ENCODE data around the gene THAP5.

The THAP5 gene

GRCh38 chr7:108535744-108536143 is 33.8 kb downstream of the THAP5 start:
- TF ChIP-seq, protein P1, sequence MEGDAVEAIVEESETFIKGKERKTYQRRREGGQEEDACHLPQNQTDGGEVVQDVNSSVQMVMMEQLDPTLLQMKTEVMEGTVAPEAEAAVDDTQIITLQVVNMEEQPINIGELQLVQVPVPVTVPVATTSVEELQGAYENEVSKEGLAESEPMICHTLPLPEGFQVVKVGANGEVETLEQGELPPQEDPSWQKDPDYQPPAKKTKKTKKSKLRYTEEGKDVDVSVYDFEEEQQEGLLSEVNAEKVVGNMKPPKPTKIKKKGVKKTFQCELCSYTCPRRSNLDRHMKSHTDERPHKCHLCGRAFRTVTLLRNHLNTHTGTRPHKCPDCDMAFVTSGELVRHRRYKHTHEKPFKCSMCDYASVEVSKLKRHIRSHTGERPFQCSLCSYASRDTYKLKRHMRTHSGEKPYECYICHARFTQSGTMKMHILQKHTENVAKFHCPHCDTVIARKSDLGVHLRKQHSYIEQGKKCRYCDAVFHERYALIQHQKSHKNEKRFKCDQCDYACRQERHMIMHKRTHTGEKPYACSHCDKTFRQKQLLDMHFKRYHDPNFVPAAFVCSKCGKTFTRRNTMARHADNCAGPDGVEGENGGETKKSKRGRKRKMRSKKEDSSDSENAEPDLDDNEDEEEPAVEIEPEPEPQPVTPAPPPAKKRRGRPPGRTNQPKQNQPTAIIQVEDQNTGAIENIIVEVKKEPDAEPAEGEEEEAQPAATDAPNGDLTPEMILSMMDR (IDR thresholded peaks at IDR 0.05), result no peak

DNA sequence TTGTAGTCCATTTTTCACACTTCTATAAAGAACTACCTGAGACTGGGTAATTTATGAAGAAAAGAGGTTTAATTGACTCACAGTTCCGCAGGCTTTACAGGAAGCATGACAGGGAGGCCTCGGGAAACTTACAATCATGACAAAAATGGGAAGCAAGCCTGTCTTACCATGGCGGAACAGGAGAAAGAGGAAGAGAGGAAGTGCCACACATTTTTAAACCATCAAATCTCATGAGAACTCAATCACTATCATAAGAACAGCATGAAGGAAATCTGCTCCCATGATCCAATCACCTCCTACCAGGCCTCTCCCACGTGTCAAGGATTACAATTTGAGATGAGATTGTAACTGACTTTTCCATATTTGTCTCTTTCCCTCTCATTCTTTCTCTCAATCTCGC is 34.2 kb downstream of the THAP5 start:
- TF ChIP-seq, protein P1 (IDR thresholded peaks at IDR 0.05), result no peak

- TF ChIP-seq, protein P1 (IDR thresholded peaks at IDR 0.05), result no peak
These were observed 35.8 kb downstream of the THAP5 start for GRCh38 chr7:108533712-108534111.

GRCh38 chr7:108529341-108529740 is 40.2 kb downstream of the THAP5 start:
- TF ChIP-seq, protein P1 (IDR thresholded peaks at IDR 0.05), result no peak

DNA sequence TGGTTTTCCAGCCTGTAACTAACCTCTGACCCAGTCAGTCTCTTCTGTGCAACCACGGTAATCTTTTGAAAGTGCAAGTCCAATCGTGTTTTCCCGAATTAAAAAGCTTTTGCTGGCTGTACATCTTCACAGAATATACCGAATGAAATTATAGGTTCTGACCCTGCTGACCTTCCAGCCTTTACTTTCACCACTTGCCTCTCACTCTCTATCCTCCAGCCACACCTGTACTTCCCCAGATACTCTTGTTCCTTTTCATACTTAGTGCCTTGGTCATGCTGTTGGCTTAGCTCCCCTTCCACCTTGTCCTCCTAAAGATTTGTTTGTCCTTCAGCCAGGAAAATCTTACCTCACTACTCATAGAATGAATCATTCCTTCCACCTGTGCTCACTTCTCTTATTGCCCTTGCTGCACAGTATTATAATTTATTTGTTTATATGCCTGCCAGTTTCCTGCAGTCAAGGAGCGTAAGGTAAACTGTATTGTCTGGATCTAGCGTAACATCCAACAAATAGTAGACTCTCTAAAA is 41.3 kb downstream of the THAP5 start:
- TF ChIP-seq, protein P1 (IDR thresholded peaks at IDR 0.05), result no peak

GRCh38 chr7:108526768-108527017 is 42.8 kb downstream of the THAP5 start:
- TF ChIP-seq, protein P1 (IDR thresholded peaks at IDR 0.05), result no peak

DNA sequence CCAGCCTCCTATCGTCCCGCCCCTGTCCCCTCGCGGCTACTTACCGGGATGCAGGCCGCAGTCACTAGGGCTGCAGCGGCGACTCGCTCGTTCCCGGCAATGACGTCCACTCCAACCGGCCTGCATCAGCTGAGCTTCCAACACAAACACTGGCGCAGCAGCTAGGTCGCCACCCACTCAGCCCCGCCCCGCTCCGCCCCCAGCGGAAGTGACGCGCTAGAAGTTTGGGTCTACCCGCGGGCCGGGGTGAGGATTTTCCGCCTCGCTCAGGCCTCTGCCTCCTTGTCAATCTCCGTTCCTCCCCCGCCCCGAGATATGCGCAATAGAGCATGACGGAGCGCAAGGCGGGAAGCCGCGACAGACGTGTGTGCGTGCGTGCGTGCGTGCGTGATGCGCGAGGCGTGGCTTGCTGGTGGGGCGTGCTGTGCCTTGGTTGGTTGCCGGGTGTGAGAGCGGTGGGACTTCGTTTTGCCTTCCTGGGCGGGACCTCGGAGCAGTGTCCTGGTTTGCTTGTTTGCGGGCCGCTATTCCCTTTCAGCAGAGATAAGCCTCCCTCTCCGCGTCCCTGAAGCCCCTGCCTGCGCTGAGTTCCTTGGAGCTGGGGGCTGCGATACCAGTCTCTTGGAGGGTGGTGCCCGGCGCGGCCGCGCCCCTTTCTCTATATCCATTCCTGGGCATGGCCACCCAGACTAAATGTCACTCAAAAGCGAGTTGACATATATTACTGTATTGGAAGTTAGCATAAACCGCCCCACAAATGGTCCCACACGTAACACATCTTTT is 43.3 kb downstream of the THAP5 start, which contains the start of gene PNPLA8:
Gene PNPLA8 (minus strand): TSS at position 151 of the 783 bp plus-strand sequence. CDS start 10,644 bp downstream, outside the sequence.
- TF ChIP-seq, protein P1 (IDR thresholded peaks at IDR 0.05), result no peak

All from LNCAP (cell line).